Measurements from ENCODE around the gene VSNL1.

Gene VSNL1

DNA sequence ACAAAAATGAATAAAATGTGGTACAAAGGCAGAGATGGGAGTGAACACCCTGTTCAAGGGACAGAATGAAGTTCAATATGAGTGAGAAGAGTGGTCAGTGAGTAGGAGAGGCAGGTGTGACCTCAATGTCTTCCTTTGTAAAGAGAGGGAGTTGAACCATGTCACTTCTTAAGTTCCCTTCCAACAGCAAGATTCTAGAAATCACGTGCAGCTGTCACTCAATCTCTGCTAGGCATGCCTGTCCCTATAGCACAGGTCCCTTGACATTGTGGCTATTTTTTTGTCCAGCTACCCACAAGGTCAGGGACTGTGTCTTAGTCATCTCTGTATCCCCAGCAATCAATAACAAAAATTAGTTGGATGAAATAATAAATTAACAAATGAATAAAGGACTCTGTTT, 66.9 kb downstream of the VSNL1 start:
- no peaks in the 10 kb centered on the region for H3K36me3 ChIP-seq (ENCODE audit: control insufficient read depth in 2 of 2, insufficient read depth in 2 of 2, low read length in 2 of 2)
- no peak overlapping the region for H3K27ac ChIP-seq (ENCODE audit: low read depth in 2 of 2, low read length in 2 of 2)
- H3K4me1 ChIP-seq (ENCODE audit: control insufficient read depth in 2 of 2, insufficient read depth in 2 of 2, low read length in 2 of 2), result no peaks in the 10 kb centered on the region
- no peak overlapping the region for H3K4me3 ChIP-seq (ENCODE audit: low read length in 2 of 2)
- no peaks in the 10 kb centered on the region for H3K27me3 ChIP-seq (ENCODE audit: control insufficient read depth in 2 of 2, insufficient read depth in 2 of 2, low read length in 2 of 2)
- no peak overlapping the region for H3K9ac ChIP-seq (ENCODE audit: low read depth in 1 of 2, low read length in 2 of 2)
- no peaks in the 10 kb centered on the region for H3K9me3 ChIP-seq (ENCODE audit: control insufficient read depth in 2 of 2, low read length in 2 of 2)

GRCh38 chr2:17608251-17608650, 67.8 kb downstream of the VSNL1 start:
- no peak overlapping the region for H3K4me3 ChIP-seq (ENCODE audit: low read length in 2 of 2)
- H3K9ac ChIP-seq (ENCODE audit: low read depth in 1 of 2, low read length in 2 of 2), result no peak overlapping the region
- H3K4me1 ChIP-seq (ENCODE audit: control insufficient read depth in 2 of 2, insufficient read depth in 2 of 2, low read length in 2 of 2), result no peaks in the 10 kb centered on the region
- no peaks in the 10 kb centered on the region for H3K27me3 ChIP-seq (ENCODE audit: control insufficient read depth in 2 of 2, insufficient read depth in 2 of 2, low read length in 2 of 2)
- no peak overlapping the region for H3K27ac ChIP-seq (ENCODE audit: low read depth in 2 of 2, low read length in 2 of 2)
- no peaks in the 10 kb centered on the region for H3K36me3 ChIP-seq (ENCODE audit: control insufficient read depth in 2 of 2, insufficient read depth in 2 of 2, low read length in 2 of 2)
- no peaks in the 10 kb centered on the region for H3K9me3 ChIP-seq (ENCODE audit: control insufficient read depth in 2 of 2, low read length in 2 of 2)

DNA sequence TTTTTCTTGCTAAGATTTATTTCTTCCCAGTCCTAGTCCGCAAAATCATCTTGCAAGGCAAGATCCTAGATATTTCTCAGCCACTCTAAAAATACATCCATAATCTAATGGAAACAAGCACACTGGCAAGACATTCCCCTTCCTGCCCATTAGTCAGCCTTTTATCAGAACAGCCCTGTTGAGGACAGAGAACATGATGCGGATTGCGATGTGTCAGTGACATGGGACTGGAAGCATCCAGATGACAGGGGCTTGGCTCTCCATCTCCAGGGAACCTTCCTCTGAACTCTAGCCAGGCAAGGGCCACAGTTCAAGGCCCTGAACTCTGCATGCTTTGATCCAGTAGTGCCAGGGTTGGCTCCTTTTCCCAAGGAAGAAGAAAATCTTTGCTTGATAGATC, 70.0 kb downstream of the VSNL1 start:
- no peak overlapping the region for H3K27ac ChIP-seq (ENCODE audit: low read depth in 2 of 2, low read length in 2 of 2)
- no peaks in the 10 kb centered on the region for H3K9me3 ChIP-seq (ENCODE audit: control insufficient read depth in 2 of 2, low read length in 2 of 2)
- H3K36me3 ChIP-seq (ENCODE audit: control insufficient read depth in 2 of 2, insufficient read depth in 2 of 2, low read length in 2 of 2), result no peaks in the 10 kb centered on the region
- no peaks in the 10 kb centered on the region for H3K4me1 ChIP-seq (ENCODE audit: control insufficient read depth in 2 of 2, insufficient read depth in 2 of 2, low read length in 2 of 2)
- H3K27me3 ChIP-seq (ENCODE audit: control insufficient read depth in 2 of 2, insufficient read depth in 2 of 2, low read length in 2 of 2), result no peaks in the 10 kb centered on the region
- no peak overlapping the region for H3K9ac ChIP-seq (ENCODE audit: low read depth in 1 of 2, low read length in 2 of 2)
- H3K4me3 ChIP-seq (ENCODE audit: low read length in 2 of 2), result no peak overlapping the region

- no peaks in the 10 kb centered on the region for H3K36me3 ChIP-seq (ENCODE audit: control insufficient read depth in 2 of 2, insufficient read depth in 2 of 2, low read length in 2 of 2)
- no peak overlapping the region for H3K4me3 ChIP-seq (ENCODE audit: low read length in 2 of 2)
- H3K27ac ChIP-seq (ENCODE audit: low read depth in 2 of 2, low read length in 2 of 2), result no peak overlapping the region
- H3K9me3 ChIP-seq (ENCODE audit: control insufficient read depth in 2 of 2, low read length in 2 of 2), result no peaks in the 10 kb centered on the region
- H3K9ac ChIP-seq (ENCODE audit: low read depth in 1 of 2, low read length in 2 of 2), result no peak overlapping the region
- H3K27me3 ChIP-seq (ENCODE audit: control insufficient read depth in 2 of 2, insufficient read depth in 2 of 2, low read length in 2 of 2), result no peaks in the 10 kb centered on the region
- H3K4me1 ChIP-seq (ENCODE audit: control insufficient read depth in 2 of 2, insufficient read depth in 2 of 2, low read length in 2 of 2), result no peaks in the 10 kb centered on the region
Measured at GRCh38 chr2:17611036-17611435, 70.5 kb downstream of the VSNL1 start.

DNA sequence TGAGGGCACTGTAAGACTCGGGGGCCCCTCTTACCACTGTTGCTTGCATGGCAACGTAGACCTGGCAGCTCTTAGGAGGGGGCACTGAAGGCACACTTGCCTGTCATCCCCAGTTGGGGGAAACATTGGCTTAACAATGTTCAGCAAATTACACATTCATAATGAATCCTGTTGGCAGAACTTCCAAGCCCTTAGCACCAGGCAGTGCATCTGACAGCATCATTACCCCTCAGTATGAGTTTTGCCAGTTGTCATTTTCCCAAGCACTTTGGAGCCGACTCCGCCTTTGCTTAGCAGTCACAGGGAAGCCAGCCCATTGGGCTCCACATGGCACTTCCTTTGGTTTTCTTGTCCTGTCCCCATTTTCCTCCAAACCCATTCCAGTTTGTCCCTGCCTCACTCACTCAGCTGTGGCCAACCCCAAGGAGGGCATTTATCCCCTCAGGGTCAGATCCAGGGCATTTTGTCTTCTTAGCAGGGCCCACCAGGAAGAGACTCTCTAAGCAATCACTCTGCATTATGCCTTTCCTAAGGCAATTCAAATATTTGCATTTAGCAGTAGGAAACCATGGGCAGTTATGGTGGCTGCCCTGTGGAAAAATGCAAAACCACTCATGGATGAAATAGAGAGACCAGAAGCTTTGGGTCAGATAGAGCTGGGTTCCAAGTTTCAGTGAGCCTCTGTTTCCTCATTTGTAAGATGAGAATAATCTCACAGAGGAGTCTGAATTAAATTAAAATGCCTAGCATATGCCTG, 73.9 kb downstream of the VSNL1 start:
- Histone ChIP-seq H3K9ac (ENCODE audit: low read depth in 1 of 2, low read length in 2 of 2) (no peak overlapping the region), H3K36me3 (ENCODE audit: control insufficient read depth in 2 of 2, insufficient read depth in 2 of 2, low read length in 2 of 2) (no peaks in the 10 kb centered on the region), H3K27me3 (ENCODE audit: control insufficient read depth in 2 of 2, insufficient read depth in 2 of 2, low read length in 2 of 2) (no peaks in the 10 kb centered on the region), H3K4me3 (ENCODE audit: low read length in 2 of 2) (no peak overlapping the region), H3K4me1 (ENCODE audit: control insufficient read depth in 2 of 2, insufficient read depth in 2 of 2, low read length in 2 of 2) (no peaks in the 10 kb centered on the region), H3K9me3 (ENCODE audit: control insufficient read depth in 2 of 2, low read length in 2 of 2) (no peaks in the 10 kb centered on the region), H3K27ac (ENCODE audit: low read depth in 2 of 2, low read length in 2 of 2) (no peak overlapping the region)

- Histone ChIP-seq H3K4me3 (ENCODE audit: low read length in 2 of 2) (no peak overlapping the region), H3K27ac (ENCODE audit: low read depth in 2 of 2, low read length in 2 of 2) (no peak overlapping the region), H3K4me1 (ENCODE audit: control insufficient read depth in 2 of 2, insufficient read depth in 2 of 2, low read length in 2 of 2) (no peaks in the 10 kb centered on the region)
Measured at GRCh38 chr2:17615147-17615546, 74.7 kb downstream of the VSNL1 start.

DNA sequence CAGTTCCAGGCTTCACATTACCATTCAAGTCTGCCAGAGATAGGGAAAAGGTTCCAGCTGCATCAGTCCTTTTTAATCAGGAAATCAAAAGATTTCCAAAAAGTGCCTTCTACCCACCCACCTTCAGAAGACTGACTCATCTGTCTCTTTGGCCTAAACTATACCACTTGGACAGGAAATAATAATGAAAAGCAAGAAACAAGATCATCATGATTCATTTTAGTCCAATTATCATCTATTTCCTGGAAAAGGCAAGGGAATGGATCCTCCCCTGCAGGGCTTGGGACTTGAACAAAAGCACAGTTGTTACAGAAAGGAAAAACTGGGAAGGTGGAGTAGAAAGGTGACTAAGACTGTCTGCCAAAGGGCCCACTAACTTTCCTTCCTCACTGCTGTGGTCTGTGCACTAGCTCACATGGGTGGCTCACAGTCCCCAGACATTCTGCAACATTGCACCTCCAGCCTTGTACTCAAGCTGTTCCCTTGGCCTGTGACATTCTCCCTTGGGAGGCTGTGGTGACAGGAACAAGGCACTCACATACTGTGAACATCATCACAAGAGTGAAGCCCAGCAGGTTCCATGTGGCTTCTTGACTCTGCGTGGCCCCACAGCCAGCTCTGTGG, 75.3 kb downstream of the VSNL1 start:
- no peaks in the 10 kb centered on the region for H3K4me1 ChIP-seq (ENCODE audit: control insufficient read depth in 2 of 2, insufficient read depth in 2 of 2, low read length in 2 of 2)
- no peaks in the 10 kb centered on the region for H3K36me3 ChIP-seq (ENCODE audit: control insufficient read depth in 2 of 2, insufficient read depth in 2 of 2, low read length in 2 of 2)
- H3K9ac ChIP-seq (ENCODE audit: low read depth in 1 of 2, low read length in 2 of 2), result no peak overlapping the region
- no peak overlapping the region for H3K27ac ChIP-seq (ENCODE audit: low read depth in 2 of 2, low read length in 2 of 2)
- no peaks in the 10 kb centered on the region for H3K9me3 ChIP-seq (ENCODE audit: control insufficient read depth in 2 of 2, low read length in 2 of 2)
- no peaks in the 10 kb centered on the region for H3K27me3 ChIP-seq (ENCODE audit: control insufficient read depth in 2 of 2, insufficient read depth in 2 of 2, low read length in 2 of 2)
- H3K4me3 ChIP-seq (ENCODE audit: low read length in 2 of 2), result no peak overlapping the region

More at GRCh38 chr2:17615147-17615546, 74.7 kb downstream of the VSNL1 start:
- Histone ChIP-seq H3K9ac (ENCODE audit: low read depth in 1 of 2, low read length in 2 of 2) (no peak overlapping the region), H3K36me3 (ENCODE audit: control insufficient read depth in 2 of 2, insufficient read depth in 2 of 2, low read length in 2 of 2) (no peaks in the 10 kb centered on the region), H3K9me3 (ENCODE audit: control insufficient read depth in 2 of 2, low read length in 2 of 2) (no peaks in the 10 kb centered on the region), H3K27me3 (ENCODE audit: control insufficient read depth in 2 of 2, insufficient read depth in 2 of 2, low read length in 2 of 2) (no peaks in the 10 kb centered on the region)

DNA sequence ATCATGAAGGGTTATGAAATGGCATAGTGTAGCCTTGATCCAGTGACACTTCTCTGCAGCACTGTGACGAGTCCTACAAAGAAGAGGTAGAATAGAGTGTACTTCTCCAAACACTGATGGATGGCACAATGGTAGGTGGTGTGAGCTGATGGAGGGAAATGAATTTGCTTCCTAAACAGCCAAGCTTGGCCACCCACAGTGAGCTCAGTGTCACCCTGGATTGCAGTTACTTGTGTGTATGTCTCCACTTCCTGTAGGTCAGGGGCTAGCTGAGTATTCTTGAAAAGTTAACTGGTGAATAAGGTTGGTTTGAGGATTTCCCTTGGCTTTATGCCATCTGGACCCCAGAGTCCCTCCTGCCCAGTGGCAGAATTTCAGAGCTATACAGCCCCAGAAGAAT, 75.9 kb downstream of the VSNL1 start:
- no peaks in the 10 kb centered on the region for H3K36me3 ChIP-seq (ENCODE audit: control insufficient read depth in 2 of 2, insufficient read depth in 2 of 2, low read length in 2 of 2)
- H3K27me3 ChIP-seq (ENCODE audit: control insufficient read depth in 2 of 2, insufficient read depth in 2 of 2, low read length in 2 of 2), result no peaks in the 10 kb centered on the region
- H3K27ac ChIP-seq (ENCODE audit: low read depth in 2 of 2, low read length in 2 of 2), result no peak overlapping the region
- no peak overlapping the region for H3K9ac ChIP-seq (ENCODE audit: low read depth in 1 of 2, low read length in 2 of 2)
- no peaks in the 10 kb centered on the region for H3K4me1 ChIP-seq (ENCODE audit: control insufficient read depth in 2 of 2, insufficient read depth in 2 of 2, low read length in 2 of 2)
- no peak overlapping the region for H3K4me3 ChIP-seq (ENCODE audit: low read length in 2 of 2)
- H3K9me3 ChIP-seq (ENCODE audit: control insufficient read depth in 2 of 2, low read length in 2 of 2), result no peaks in the 10 kb centered on the region

DNA sequence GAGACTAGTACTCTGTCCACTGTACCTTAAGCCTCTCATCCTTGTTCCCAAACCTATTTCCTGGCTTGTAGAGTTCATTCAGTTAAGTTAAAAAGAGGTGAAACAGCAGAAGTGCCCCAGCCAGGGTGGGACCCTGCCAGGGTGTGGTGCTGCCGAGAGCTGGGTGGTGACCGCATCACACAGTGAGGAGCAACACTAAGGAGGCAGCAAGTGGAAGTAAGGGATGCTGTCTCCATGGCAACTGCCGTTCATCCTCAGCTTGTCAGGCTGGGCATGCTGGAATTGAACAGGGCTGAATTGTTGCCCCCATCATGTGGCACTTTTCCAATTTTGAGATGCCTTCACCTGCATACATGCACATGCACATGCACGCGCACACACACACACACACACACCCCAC, 77.0 kb downstream of the VSNL1 start:
- H3K4me1 ChIP-seq (ENCODE audit: control insufficient read depth in 2 of 2, insufficient read depth in 2 of 2, low read length in 2 of 2), result no peaks in the 10 kb centered on the region
- H3K9me3 ChIP-seq (ENCODE audit: control insufficient read depth in 2 of 2, low read length in 2 of 2), result no peaks in the 10 kb centered on the region
- no peak overlapping the region for H3K9ac ChIP-seq (ENCODE audit: low read depth in 1 of 2, low read length in 2 of 2)
- H3K36me3 ChIP-seq (ENCODE audit: control insufficient read depth in 2 of 2, insufficient read depth in 2 of 2, low read length in 2 of 2), result no peaks in the 10 kb centered on the region
- no peaks in the 10 kb centered on the region for H3K27me3 ChIP-seq (ENCODE audit: control insufficient read depth in 2 of 2, insufficient read depth in 2 of 2, low read length in 2 of 2)
- no peak overlapping the region for H3K27ac ChIP-seq (ENCODE audit: low read depth in 2 of 2, low read length in 2 of 2)
- no peak overlapping the region for H3K4me3 ChIP-seq (ENCODE audit: low read length in 2 of 2)

- Histone ChIP-seq H3K9ac (ENCODE audit: low read depth in 1 of 2, low read length in 2 of 2) (no peak overlapping the region), H3K4me1 (ENCODE audit: control insufficient read depth in 2 of 2, insufficient read depth in 2 of 2, low read length in 2 of 2) (no peaks in the 10 kb centered on the region), H3K9me3 (ENCODE audit: control insufficient read depth in 2 of 2, low read length in 2 of 2) (no peaks in the 10 kb centered on the region), H3K36me3 (ENCODE audit: control insufficient read depth in 2 of 2, insufficient read depth in 2 of 2, low read length in 2 of 2) (no peaks in the 10 kb centered on the region), H3K4me3 (ENCODE audit: low read length in 2 of 2) (no peak overlapping the region), H3K27ac (ENCODE audit: low read depth in 2 of 2, low read length in 2 of 2) (no peak overlapping the region), H3K27me3 (ENCODE audit: control insufficient read depth in 2 of 2, insufficient read depth in 2 of 2, low read length in 2 of 2) (no peaks in the 10 kb centered on the region)
Measured at GRCh38 chr2:17617955-17618354, 77.5 kb downstream of the VSNL1 start.
